Activated T-helper 1 cell treated with Interleukin-2 at 50 U/mL for 16 hours (primary cell): ENCODE results near the gene EPC1.

Experiments
- DNase-seq: peaks from one replicate; pipeline ENCODE4 v3.0.0-alpha.2; 2020; ENCODE audit warnings: low read depth

Gene EPC1

GRCh38 chr10:32332299-32332750 is 14.6 kb downstream of the EPC1 start:
- peak; percentile 34 for DNase-seq

DNA sequence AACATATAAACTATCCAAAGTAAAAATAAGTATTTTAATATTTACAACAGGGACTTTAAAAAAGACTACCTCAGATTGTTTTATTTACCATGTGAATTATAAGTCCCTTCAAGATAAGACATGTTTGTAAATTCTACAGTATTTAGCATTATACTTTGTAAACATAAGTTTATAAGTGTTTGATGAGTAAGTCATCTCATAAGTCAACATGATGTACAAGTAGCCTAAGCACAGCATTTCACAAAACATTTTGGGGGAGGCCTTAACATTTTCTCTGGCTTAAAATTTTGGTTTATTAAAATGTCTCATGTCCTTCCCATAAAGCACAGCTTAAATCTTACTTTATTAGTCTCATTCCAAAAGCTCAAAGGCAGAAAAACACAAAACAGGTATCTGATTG is 15.4 kb downstream of the EPC1 start:
- no peak for DNase-seq

DNA sequence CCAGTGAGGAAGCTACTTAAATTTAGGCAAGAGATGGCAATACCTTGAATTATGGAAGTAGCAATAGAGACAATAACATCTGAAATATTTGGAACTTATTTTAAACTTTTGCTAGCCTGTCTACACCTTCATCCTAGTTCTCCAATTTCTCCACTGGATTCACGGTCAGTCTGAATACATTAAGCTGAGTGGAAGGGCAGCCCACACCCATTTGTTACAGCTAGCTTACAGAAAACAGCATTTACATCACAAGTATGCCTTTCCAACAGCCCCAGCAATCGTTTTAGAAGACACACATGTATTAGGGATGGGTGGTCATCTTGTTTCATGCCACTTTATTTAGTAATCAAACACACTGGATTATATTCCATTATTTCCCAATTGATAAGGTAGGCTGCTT is 16.7 kb downstream of the EPC1 start:
- DNase-seq = no peak

- no peak for DNase-seq
Measured at GRCh38 chr10:32329061-32329460, 17.9 kb downstream of the EPC1 start.

DNA sequence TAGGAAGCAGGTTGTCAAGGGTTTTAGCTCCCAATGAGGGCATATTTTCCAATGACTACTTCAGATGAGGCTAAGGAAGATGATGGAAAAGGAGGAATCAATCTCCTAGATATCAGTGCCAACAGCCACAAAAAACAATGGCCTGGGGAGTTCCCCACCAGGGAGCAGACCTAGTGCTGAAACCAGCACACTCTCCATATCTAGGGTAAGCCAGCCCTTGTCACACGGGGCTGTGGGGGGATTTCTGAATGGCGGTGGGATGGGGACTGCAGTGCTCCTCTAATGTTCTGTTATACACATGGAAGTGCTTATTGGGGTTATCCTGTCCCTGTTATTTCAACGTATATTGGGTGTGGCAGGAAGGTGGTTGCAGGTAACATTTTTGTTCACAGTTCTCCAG is 18.5 kb downstream of the EPC1 start:
- no peak for DNase-seq

- DNase-seq = no peak
Measured at GRCh38 chr10:32327364-32327691, 19.6 kb downstream of the EPC1 start.

- DNase-seq = no peak
Measured at GRCh38 chr10:32326680-32327363, 20.1 kb downstream of the EPC1 start.

DNA sequence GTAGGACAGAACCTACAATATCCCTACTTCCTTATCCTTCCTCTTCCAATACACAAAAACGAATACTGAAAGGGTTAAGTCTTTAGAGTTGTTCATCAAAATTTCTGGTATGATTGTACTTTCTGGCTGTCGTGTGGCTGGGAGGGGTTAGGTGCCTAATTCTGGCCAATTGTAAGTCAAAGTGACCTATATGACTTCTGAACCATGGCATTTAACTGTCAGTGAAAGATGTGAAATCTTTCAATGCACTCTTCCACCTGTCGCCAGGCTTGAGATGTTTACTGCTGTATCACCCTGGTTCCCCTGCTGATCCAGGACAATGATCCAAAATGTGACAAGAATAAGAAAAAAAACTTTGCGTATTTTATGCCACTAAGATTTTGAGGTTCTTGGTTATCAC is 20.8 kb downstream of the EPC1 start:
- DNase-seq = no peak

GRCh38 chr10:32323051-32323450 is 23.9 kb downstream of the EPC1 start:
- no peak for DNase-seq

DNA sequence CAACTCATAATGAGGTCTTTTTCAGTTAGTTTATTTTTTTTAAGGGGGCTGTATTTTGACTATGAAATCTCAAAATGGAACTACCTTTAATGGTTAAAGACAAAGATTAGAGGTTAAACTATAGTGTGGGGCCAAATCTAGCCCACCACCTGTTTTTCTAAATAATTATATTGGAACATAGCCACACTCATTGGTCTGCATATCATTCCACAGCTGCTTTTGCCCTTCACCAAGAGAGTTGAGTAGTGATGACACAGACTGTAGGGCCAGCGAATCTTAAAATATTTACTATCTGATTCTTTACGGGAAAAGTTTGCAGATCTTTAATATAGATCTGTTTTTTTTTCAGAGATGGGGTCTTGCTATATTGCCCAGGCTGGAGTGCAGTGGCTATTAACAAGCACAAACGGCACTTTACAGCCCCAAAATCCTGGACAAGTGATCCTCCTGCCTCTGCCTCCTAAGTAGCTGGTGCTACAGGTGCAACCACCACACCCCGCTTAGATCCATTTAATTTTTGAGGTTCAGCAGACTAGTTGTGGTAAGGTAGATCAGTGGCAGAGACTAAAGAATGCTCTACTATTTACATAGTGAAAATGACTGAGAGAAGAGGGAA is 25.8 kb downstream of the EPC1 start:
- no peak for DNase-seq

DNA sequence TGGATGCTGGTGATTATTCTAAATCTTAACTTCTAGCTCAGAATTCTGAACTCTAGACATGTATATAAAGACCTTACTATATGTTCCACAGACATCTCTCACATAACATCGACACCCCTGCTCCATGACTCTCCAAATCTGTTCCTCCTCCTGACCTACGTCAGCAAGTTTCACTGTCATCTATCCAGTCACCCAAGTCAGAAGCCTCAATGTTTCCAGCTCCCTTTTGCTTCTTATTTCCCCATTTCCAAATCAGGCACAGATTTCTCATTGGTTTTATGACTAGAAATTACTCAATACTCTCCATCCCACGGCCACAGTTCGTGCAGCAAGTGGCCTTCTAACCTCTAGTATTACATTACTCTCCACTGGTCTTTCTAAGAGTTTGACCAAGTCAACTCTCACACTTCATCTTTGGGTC is 28.5 kb downstream of the EPC1 start:
- no peak for DNase-seq

- no peak for DNase-seq
Measured at GRCh38 chr10:32317795-32318357, 29.1 kb downstream of the EPC1 start.

DNA sequence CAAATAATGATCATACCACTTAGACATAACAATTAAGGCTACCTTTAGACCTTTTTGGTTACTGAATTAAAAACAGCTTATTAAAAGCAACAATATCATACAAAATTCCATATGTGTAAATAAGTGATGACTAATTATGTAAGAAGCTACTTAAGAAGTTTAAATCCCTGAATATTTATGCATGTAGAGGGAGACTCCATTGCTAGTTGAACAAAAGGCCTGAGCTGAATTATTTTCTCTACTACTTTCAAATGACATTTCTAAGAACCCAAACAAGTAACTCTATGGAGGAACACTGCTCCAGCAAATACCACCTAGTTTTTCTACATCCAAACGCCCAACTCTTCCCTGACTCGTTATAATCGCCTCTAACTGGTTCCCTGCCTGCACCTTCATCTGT is 31.5 kb downstream of the EPC1 start:
- no peak for DNase-seq

- no peak for DNase-seq
Measured at GRCh38 chr10:32314588-32314987, 32.4 kb downstream of the EPC1 start.

- no peak for DNase-seq
Measured at GRCh38 chr10:32308027-32308603, 38.8 kb downstream of the EPC1 start.

- no peak for DNase-seq
Measured at GRCh38 chr10:32307609-32308008, 39.3 kb downstream of the EPC1 start.

DNA sequence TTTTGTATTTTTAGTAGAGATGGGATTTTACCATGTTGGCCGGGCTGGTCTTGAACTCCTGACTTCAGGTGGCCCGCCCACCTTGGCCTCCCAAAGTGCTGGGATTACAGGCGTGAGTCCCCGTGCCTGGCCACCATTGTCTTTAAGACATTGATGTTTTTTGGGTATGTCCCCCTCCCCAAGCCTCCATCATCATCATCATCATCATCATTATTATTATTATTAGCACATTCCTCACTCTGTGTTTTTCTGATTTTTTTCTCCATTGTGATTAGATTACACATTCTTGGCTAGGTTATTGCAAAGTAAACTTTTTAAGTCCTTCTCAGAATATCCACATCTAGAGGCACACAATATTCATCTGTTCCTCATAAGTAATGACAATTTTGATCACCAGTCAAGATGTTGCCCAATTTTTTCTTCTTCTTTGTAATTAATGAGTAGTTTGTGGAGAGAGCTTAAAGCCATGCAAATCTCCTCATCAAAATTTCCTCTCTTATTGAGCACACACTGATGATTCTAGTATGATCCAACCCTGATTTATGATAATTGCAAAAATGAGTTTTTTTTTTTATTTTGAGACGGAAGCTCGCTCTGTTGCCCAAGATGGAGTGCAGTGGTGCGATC is 47.5 kb downstream of the EPC1 start:
- no peak for DNase-seq

- no peak for DNase-seq
Measured at GRCh38 chr10:32298075-32298812, 48.7 kb downstream of the EPC1 start.

DNA sequence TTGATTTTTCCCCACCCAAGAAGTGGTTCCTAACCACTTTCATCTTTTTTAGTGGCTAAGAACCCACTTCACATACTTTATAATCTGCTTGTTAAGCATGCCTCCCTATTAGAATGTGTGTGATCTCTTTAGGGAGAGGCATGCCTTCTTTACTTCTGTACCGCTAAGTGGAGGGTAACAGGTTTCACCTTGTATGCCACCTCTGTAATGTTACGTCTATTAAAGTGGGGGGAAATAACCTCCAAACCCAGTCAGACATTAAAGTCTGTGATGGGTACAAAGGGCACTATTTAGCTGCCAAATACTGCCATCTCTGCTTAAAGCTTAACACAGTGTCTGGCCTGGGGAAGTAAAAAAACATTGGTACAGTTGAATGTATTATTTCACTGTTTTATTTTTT is 51.9 kb downstream of the EPC1 start:
- DNase-seq = no peak

GRCh38 chr10:32293581-32293980 is 53.4 kb downstream of the EPC1 start:
- no peak for DNase-seq

- no peak for DNase-seq
Measured at GRCh38 chr10:32279795-32280194, 67.2 kb downstream of the EPC1 start.

DNA sequence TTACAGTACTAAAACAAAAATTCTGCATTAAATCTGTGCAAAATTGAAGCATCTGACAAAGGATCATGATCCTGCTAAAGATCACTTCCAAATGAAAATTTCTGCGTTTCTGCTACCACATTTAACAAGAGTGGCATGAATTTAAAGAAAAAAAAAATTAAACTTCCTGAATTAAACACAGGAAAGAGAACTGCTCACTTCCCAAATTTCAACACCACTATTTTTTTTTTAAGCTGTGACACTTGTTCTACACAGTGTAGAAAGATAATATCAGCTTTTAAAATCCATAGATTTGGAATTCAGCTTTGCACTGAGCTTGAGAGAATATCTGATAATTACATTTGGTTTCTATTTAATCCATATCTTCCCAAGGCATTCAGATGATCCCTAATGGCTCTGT is 73.6 kb downstream of the EPC1 start:
- DNase-seq = no peak
